ENCODE measurements around the gene MITF.

Gene MITF

DNA sequence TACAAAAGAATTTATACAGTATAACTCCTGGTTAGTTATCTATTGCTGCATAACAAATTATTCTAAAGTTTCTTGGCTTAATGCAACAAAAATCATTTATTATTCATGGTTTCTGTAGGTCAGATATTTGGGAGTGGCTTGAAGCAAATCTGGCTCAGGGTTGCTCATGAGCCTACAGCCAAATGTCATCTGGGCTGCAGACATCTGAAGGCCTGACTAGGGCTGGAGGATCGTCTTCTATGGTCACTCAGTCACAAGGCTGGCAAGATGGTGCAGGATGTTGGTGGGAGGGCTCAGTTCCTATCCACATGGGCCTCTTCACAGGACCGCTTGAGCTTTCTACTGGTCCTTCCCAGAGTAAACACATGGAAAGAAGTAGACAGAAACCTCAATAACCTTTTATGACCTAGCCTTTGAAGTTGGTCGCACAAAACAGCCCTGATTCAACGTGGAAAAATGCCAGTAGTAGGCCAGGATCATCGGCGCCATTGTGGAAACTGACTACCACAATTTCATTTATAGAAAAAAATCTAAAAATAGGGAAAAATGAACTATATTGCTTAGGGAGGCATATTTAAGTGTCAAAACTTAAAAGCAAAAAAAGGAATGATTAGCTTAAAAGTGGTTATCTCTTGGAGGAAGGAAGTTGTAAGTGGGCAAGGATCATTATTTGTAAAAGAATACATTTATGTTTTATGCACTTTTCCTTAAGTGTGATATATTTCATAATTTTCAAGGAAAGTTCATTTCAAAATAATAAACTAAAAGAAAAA is 9.9 kb upstream of the MITF start:
- DNase-seq = no peak

DNA sequence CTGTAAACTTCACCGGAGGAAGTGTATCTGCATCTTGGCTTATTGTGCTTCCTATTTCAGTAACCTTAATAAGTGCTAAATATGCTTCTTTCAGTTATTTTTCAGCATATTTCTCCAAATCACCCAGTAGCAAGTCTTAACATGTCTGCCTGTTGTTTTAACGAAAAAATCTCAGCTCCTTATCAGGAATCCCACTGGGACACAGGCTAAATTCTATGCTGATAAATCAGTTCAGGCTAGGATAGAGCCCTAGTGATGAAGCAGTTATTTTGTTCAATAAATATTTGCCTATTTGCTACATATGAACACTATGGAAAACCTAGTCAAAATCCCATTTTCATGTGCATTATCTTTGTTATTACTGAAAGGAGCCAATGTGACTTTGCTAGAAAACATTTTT is 8.2 kb upstream of the MITF start:
- DNase-seq = no peak

DNA sequence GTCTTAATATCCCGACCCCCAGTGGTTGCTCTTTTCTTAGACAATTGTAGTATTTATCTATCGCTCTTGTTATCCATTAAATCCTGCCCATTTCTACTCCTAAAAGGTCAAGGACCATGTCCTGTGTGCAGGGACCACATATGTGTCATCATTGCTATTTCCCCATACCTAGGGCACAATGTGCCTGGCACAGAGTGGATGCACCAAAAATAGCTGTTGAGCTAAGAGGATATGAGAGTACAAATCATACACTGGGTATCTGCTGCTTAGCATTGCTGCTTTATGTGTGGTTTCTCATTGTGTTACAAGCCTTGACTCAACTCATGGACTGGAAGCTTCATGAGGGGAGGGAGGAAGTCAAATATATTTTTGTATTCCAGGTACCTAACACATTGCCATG is 3.4 kb upstream of the MITF start:
- no peak for DNase-seq

DNA sequence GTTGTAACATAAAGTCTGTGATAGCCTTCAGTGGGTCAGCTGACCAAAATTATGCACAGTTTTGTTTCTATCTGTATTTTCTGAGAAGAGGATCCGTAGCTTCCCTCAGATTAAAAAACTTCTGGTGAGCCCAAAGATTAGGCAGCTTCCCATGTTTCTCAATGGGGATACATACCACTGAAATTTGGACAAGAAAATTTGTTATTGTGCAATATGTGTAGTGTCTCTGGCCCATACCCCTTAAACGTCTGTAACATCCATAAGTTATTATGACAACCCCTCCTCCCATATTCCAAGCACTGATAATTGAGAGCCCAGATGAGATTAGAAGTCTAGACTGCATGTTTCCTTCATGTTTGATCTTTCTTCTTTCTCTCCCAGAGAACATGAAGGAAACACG is 1.9 kb upstream of the MITF start:
- DNase-seq = no peak

DNA sequence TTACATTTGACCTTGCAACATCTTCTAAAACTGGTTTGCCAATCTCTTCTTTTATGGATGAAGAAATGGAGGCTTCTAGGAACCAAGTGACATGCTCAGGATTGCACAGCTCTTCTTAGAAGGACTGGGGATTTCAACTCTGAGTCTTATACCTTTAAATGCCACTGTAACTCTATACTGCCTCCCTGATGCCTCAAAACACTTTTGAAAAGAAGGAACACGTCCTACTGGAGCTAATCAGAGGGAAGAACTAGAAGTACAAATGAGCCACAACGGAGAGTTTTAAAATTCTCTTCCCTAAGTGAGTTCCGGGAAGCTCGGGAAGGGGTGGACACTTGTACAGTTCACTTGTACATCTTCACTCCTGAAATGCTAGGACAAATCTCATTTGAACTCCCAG is 949 bp upstream of the MITF start:
- DNase-seq = no peak

DNA sequence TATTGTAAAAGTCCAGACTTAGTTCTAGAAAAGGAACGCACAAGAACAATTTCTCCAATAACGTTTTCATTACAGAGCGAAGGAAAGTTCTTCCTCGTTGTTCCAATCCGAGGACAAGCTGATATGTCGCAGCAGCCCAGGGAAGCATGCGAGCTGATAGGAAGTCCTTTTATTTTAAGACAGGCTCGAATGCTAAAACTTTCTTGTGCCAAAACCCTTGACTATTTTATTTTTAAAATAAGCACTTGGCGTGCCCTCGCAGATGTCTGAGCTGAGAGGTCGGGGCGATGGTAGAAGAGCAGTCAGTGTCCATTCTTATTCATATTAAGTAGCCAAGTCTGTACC is 433 bp upstream of the MITF start:
- no peak for DNase-seq

DNA sequence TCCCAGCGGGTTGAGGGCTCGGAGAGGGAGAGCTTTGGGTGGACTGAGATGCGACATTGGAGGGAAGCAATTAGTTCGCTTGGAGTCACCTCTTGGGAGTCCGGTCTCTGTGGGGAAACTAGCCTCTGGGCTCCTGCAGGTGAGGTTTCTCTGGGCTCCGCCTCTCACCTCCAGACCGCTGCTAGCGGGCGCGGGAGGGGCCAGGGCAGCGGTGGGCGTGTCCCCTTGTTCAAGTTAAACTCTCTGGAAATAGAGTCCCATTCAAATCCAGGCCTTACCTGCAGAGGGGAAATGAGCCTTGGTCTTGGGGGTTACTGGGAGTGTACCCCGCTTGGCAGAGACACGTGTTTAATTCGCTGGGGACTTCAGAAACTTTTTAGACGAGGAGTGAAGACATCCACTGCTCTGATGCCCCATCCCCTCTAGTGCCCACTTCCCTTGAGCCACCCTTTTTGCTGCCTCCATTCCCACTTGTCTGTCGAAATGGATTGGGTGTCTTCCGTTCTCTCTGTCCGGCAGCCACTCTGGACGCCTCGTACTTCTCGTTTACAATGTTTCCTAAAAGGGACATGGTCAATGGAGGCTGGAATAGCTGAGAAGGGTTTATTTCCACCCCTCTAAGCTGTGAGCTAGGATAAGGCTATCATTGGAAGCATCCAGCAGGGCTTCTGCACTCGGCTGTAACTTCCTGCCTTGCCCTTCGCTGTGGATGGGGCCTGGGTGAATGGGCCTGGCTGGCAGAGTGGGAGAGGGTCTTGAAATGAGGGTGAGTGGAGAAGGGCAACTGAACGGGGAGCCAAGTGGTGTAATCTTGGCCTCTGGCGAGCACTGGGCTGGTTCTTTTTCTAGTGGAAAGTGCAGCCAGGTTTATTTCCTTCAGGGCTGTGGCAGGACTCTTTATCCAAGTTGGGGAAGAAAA is 1.1 kb downstream of the MITF start:
- DNase-seq = no peak

DNA sequence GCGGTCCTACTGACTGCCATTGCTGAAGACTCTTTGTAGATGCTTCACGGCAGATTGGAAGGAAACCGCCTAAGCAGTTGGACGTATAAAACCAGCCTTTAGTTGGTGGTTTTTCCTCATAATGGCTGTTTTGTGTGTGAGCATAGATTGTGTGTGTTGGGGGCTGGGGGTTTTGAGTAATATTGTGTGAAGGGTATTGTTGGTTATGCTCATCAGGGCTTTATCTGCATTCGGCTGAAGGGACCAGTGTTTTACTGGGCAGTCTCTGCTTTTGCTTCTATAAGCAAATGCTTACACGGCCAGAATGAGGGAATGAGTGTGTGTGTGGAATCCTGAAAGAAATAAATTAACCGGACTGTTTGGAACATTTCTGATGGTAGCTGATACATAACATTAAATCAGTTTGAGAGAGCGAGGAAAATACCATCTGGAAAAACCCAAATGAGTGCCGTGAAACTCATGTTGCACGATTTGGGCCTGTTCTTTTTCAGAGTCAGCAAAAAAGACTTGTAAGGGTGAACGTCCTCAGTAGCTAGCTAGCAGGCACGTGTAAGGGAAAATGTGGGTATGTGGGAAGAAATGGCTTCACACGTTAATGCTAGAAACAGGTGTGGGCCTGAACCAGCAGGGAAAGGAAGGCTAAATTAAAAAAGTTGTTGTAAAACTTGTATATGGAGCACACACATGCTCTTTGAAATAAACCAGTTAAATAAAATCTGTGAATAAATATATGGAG is 1.9 kb downstream of the MITF start:
- no peak for DNase-seq

DNA sequence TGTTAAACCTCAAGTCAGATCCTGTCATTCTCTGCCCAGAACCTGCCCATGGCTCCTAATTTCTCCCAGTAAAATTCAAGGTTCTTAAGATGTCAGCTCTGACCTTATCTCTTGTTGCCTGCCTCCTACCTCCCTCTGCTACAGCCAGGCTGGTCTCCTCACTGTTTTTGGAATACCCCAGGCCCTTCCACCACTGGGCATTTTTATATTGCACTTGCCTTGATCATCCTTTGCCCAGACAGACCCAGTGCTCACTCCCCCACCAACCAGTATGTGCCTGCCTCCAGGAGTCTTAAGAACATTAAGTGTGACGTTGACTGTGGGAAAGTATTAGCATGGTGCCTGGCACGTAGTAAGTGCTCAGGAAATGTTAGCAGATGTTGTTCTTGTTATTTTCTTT is 3.1 kb downstream of the MITF start:
- no peak for DNase-seq

DNA sequence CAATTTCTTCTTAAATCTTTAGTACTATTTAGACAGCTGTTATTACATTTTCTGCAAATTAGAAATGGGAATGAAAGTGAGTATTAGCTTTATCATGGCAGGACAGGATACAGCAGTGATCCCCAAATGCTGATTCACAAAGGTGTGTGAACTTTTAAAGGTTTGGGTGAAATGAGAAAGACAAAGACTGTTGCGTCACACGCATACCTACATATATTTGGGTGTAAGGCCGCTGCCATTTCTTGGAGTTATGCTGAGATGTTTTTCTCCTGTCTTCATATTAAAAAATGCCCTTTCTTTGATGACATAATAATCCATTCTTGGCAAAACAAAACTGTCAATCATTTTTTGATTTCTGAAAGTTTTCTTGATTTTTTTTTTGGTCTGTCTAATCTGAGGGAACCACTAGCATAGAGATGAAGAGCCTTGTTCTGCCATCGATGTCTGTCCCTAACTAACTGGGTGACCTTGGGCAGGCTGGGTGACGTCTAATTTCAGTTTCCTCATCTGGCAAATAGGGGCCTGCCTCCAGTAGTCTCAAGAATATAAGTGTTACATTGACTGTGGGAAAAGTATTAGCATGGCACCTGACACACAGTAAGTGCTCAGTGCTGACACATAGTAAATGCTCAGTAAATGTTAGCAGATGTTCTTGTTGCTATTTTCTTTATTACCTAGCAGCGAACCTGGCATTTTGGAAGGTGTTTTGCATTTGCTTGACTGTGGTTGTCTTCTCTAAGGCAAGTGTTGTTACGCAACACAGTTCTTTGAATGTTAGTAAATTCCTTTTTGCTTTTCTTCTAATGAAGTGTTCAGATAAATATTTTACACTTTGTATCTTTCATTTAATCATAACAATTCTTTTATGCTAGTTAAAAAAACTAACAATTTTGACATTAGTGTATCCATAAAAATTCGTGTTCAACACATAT is 5.0 kb downstream of the MITF start:
- DNase-seq = no peak

DNA sequence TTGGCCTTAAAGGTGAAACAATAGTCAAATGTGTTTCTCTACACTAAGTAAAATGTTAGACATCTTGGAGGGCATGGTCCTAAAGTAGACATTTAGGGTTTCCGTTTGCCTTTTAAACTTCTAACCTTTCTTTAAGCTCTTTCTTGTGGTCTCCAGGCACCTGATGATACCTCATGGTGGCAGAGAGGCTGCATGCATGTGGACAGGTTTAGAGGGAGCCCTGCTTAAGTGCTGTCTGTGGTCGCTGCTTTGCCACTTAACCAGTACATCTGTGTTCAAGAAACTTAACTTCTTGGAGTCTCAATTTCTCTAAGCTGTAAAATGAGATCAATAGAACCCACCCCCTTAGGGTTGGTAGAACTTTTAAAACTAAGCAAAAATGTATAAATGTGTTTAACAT is 6.2 kb downstream of the MITF start:
- DNase-seq = no peak

DNA sequence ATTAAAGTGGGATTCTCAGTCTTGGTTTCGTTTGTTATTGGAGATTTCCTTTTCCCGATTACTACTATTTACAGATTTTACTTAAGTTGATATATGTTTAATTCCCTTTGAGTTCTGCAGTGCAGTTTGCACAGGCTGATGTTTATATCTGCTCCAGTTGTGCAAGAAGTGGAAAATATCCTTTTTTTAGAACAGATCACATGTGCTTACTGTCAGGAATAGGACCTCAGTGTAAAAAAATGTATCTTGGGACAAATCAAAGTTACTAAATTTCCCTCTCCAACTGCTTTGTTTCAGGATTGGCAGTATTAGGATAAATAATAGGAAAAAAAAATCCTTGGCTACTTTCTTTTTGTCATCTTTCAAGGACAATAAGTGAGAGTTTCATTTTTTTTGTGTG is 6.9 kb downstream of the MITF start:
- no peak for DNase-seq

DNA sequence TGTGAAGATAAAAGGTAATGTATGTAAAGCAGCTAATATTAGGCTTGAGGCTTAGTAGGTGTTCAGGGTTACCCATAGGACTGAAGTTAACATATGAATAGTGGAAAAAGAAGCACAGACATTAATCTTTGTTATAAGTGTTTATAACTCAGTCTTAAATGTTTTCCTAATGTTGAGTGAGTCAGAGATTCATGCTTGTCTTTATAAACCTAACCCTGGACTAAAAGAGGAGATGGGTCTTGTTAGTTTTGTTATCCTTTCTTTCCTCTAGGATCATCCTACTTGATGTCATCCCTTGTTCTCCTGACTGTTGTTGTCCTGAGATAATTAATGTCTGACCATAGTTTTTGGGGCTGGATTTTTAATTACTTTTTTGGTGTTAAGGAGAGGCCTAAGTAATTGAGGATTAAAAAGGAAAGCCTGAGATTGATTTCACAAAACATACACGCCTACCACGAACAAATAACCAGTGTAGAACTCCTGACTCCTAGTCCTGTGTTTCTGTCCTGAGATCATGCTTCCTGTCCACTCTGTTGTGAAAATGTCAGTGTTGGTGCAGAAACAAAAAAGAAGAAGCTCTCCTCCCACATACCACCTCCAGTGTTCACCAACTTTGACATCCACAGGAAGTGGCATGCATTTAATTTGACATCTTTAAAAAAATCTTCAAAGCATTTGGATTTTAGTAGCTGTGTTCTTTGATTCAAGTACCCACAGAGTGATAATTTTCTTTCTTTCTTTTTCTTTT is 8.4 kb downstream of the MITF start:
- DNase-seq = no peak

DNA sequence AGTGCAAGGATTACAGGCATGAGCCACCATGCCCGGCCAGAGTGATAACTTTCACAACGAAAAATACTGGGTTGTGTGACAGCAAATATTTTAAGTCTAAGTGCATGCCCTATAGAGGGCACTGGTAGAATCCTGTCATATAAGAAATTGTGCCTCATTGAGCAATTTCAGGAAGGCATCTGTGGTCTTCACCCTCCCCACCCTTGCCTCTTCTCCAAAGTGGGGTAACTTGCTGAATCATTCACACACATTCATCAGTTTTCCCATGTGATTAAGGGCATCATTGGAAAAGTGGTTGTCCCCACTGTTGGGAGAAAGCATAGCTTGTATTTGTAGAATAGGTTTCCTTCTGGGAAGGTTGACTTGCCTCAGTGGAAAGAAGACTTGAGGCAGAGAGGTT is 9.2 kb downstream of the MITF start:
- DNase-seq = no peak

DNA sequence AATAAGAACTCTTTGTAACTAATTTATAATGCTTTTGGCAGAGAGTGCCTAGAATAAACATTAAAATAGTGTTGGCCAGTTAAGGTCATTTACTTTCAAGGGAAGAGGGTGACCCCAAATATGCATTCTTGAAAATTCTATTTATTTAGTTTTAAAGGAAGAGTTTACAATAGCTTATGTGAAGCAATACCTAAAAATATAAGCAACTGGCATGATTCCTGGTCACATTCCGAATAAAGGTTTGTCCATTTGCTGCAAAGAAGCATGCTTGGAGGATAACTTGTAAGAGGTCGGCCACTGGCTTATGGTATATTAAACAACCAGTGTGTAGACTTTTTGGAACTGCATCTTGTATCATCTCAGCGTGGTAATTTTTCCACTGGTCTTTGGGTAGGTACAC is 10.2 kb downstream of the MITF start:
- no peak for DNase-seq

DNA sequence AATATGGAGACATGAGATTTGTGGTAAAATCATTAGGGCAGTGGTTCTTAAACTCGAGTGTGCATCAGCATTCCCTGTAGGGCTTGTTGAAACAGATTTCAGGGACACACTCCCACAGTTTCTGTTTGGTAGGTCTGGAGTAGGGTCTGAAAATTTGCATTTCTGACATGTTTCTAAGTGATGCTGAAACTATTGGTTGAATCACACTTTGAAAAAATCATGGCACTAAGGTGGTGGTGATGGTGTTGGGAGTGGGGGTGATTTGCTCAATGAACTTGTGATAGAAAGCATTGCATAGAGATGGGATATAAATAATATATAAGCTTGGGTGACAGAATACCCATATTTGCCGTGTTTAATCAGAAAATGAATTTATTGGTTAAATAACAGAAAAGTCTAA is 11.3 kb downstream of the MITF start:
- no peak for DNase-seq

DNA sequence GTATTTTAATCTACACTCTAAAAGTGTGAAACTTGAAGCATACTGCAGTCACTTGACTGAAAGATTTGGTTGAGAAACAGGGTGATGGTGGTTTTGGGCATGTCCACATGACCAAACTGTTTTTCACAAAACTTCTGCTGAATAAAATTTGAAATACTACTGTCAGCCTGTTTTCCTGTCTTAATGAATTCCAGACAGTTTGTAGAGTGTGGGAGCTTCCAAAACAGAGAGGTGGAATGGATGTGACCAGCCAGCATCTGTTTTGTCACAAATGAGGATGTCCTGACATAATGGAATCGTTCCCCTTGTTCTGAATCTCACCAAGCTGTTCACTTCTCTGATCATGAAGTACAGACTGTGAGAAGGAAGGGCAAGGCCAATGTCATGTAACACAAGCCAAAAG is 11.8 kb downstream of the MITF start:
- no peak for DNase-seq

DNA sequence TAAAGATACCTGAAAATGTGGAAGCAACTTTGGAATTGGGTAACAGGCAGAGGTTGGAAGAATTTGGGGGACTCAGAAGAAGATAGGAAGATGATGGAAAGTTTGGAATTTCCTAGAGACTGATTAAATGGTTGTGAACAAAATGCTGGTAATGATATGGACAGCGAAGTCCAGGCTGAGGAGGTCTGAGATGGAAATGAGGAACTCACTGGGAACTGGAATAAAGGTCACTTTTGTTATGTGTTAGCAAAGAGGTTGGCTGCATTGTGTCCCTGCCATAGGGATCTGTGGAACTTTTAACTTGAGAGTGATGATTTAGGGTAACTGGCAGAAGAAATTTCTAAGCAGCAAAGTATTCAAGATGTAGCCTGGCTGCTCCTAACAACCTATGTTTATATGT is 13.0 kb downstream of the MITF start:
- no peak for DNase-seq

DNA sequence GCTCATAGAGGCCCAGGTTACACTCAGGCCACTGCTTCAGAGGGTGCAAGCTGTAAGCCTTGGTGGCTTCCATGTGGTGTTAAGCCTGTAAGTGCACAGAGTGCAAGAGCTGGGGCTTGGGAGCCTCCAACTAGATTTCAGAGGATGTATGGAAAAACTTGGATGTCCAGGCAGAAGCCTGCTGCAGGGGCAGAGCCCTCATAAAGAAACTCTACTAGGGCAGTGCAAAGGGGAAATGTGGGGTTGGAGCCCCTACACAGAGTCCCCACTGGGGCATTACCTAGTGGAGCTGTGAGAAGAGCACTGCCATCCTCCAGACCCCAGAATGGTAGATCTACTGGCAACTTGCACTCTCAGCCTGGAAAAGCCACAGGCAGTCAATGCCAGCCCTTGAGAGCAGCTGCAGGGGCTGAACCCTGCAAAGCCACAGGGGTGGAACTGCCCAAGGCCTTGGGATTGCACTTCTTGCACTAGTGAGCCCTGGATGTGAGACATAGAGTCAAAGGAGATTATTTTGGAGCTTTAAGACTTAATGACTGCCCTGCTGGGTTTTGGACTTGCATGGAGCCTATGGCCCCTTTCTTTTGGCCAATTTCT is 14.0 kb downstream of the MITF start:
- DNase-seq = no peak

DNA sequence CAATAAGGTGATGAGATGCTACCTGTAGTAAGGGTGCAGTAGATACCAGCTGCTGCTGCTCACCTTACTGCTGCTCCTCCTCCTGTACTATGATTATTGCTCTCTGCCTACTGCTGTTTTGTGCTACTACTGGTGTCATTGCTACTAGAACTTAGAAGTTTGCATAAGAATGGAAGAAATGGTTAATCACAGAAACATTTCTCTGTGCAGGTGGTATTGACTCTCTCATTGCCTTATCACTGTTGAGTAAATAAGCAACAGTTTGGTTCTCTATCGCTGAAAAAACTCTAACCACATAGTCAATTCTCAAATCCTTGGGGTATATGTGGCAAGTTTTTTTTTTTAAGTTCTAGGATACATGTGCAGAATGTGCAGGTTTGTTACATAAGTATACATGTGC is 16.5 kb downstream of the MITF start:
- no peak for DNase-seq

Measured in NCI-H774 (cell line).